GM10847 (cell line): ENCODE data around the gene UST.

Experiments used
- POLR2A ChIP-seq: IDR thresholded peaks from 2 replicates; pipeline ENCODE4 v1.6.1; 2011; ENCODE audit not compliant: insufficient read length; ENCODE audit errors: extremely low read depth

Gene UST

GRCh38 chr6:149102324-149102723, 355.5 kb downstream of the UST start:
- TF ChIP-seq POLR2A = no peak

GRCh38 chr6:149107520-149107919, 360.7 kb downstream of the UST start:
- TF ChIP-seq POLR2A = no peak

- no peak for TF ChIP-seq POLR2A
These were observed 361.4 kb downstream of the UST start for GRCh38 chr6:149108038-149108748.

GRCh38 chr6:149108749-149109100, 361.9 kb downstream of the UST start:
- TF ChIP-seq POLR2A = no peak

- TF ChIP-seq POLR2A = no peak
These were observed 362.7 kb downstream of the UST start for GRCh38 chr6:149109397-149110070.

- TF ChIP-seq POLR2A = no peak
These were observed 364.8 kb downstream of the UST start for GRCh38 chr6:149111556-149112115.

- no peak for TF ChIP-seq POLR2A
These were observed 366.1 kb downstream of the UST start for GRCh38 chr6:149112976-149113375.

GRCh38 chr6:149114167-149114566, 367.3 kb downstream of the UST start:
- TF ChIP-seq POLR2A = no peak

GRCh38 chr6:149118737-149119653, 372.2 kb downstream of the UST start:
- TF ChIP-seq POLR2A = no peak

GRCh38 chr6:149122850-149123821, 376.3 kb downstream of the UST start:
- no peak for TF ChIP-seq POLR2A

- no peak for TF ChIP-seq POLR2A
These were observed 378.5 kb downstream of the UST start for GRCh38 chr6:149125309-149125708.
